Measurements from ENCODE around the gene MTMR11. TPM values are rescaled to one million over a fixed set of nuclear protein-coding genes. Genes with fewer than 3 reads are reported as not detected.

MTMR11 gene
- total and polyA plus RNA-seq, 2 of the 8 experiments (the other 6 are each of a cell fraction or from before 2014, with no cell fraction given) = 3.7 to 4.8 TPM

DNA sequence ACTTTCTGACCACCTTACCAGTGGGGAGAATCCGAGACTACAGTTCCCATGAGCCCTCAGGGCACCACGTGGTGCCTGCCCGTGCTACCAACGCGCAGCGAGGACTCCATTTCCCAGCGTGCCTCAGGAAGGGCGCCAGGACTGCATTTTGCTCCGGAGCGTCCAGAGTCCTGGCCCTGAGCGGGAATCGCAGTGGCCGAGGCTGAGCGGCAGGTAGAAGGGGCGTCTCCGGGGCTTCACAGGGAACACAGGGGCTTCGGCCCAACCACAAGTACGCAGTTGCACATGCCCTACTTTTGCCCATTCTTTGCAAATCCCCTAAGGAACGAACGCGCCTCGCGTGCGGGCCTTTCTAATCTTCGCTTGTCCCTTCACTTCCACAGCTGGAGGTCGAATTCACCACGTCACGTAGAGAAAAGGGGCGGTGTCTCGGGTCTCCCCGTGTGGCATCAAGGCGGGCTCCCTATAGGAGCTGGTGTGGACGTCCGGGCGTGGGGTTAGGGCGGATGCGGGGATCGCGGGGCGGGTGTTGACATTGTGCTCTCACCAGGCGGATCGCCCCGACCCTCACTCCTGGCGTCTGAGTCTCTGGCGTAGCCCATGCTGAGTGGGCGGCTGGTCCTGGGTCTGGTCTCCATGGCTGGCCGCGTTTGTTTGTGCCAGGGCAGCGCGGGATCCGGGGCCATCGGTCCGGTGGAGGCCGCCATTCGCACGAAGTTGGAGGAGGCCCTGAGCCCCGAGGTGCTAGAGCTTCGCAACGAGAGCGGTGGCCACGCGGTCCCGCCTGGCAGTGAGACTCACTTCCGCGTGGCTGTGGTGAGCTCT, 37.0 kb downstream of the MTMR11 start, which contains the start of gene BOLA1:
Gene BOLA1 (plus strand): TSS at position 109 of the 825 bp plus-strand sequence. CDS start 492 bp downstream, at position 601.
- Histone ChIP-seq H3K27me3 (replicated peaks in 1 of 4; ENCODE audit: control insufficient read depth in 3 of 4, extremely low read depth in 1 of 4, insufficient read depth in 3 of 4, low read length in 3 of 4) (no peaks in the 10 kb centered on the region), H3K9ac (replicated peaks in 1 of 4; ENCODE audit: extremely low read depth in 1 of 4, low read depth in 3 of 4, low read length in 3 of 4) (peak within 1 kb of the TSS; percentile 66 to 86 (median 76)), H2BK12ac (ENCODE audit: low read depth, low read length) (peak within 1 kb of the TSS; percentile 91), H2BK15ac (ENCODE audit: low read length) (no peak within 1 kb of the TSS), H3K4me3 (ENCODE audit: extremely low read depth in 1 of 4, insufficient read depth in 2 of 4, low read depth in 3 of 4, low read length in 4 of 4) (peak within 1 kb of the TSS; percentile 59 to 75 (median 64)), H3K4me1 (replicated peaks in 1 of 4; ENCODE audit: control insufficient read depth in 3 of 4, insufficient read depth in 4 of 4, low read length in 3 of 4) (peaks cover 0 to 7% (median 4%) of the 10 kb centered on the region in 4 experiments; a peak in 5 of 7 replicates), H3K4ac (replicated peaks; ENCODE audit: insufficient read length, low read depth, low read length) (no peak within 1 kb of the TSS), H2BK120ac (replicated peaks; ENCODE audit: low read depth, low read length) (no peak within 1 kb of the TSS), H3K36me3 (ENCODE audit: control insufficient read depth in 2 of 4, insufficient read depth in 4 of 4, low read length in 3 of 4) (peaks cover 0 to 1% (median 0%) of the 10 kb centered on the region in 4 experiments; a peak in 1 of 8 replicates), H3K23ac (ENCODE audit: insufficient read length) (no peak within 1 kb of the TSS), H3K23me2 (ENCODE audit: low read depth, low read length) (peaks cover 7% of the 10 kb centered on the region; the same call in 1 of the 2 replicates), H2BK5ac (ENCODE audit: low read depth, low read length) (peak within 1 kb of the TSS; percentile 85), H3K9me3 (ENCODE audit: insufficient read depth in 2 of 2, low read depth in 1 of 2, low read length in 1 of 2) (no peaks in the 10 kb centered on the region), H3K79me2 (ENCODE audit: control insufficient read depth in 1 of 2, insufficient read depth in 2 of 2, low read length in 2 of 2) (no peaks in the 10 kb centered on the region), H3K14ac (ENCODE audit: insufficient read length) (no peak within 1 kb of the TSS), H4K5ac (ENCODE audit: insufficient read length, low read depth, low read length) (peak within 1 kb of the TSS; percentile 20), H3K4me2 (ENCODE audit: insufficient read depth in 1 of 2, low read depth in 2 of 2, low read length in 2 of 2) (peak within 1 kb of the TSS; percentile 68 to 83), H3K27ac (ENCODE audit: low read depth, low read length) (peak within 1 kb of the TSS; percentile 70), H3K79me1 (ENCODE audit: low read depth, low read length) (no peaks in the 10 kb centered on the region), H4K91ac (replicated peaks; ENCODE audit: insufficient read length, low read length) (peak within 1 kb of the TSS; percentile 87), H2BK20ac (ENCODE audit: low read length) (0 out of 2 replicates have a peak within 1 kb of the TSS, but pooled peaks have one; percentile 32), H3K18ac (ENCODE audit: extremely low read depth, low read length) (peak within 1 kb of the TSS; percentile 87), H2AFZ (ENCODE audit: low read length) (peak within 1 kb of the TSS; percentile 93), H4K20me1 (replicated peaks in 1 of 2; ENCODE audit: control insufficient read depth in 1 of 2, insufficient read depth in 2 of 2, low read length in 2 of 2) (no peaks in the 10 kb centered on the region), H3K56ac (replicated peaks; ENCODE audit: insufficient read length, low read depth, low read length) (no peak within 1 kb of the TSS), H2AK5ac (ENCODE audit: low read depth, low read length) (0 out of 2 replicates have a peak within 1 kb of the TSS, but pooled peaks have one; percentile 34), H4K8ac (ENCODE audit: extremely low read depth, insufficient read depth, low read length) (peak within 1 kb of the TSS; percentile 77; the same call in 1 of the 2 replicates)
- 21% methylated on average over 56 of the region's 65 CpGs; no CpG with 5 or more reads in 1 of the 2 experiments for WGBS, 2 experiments (ENCODE audit: extremely low coverage in 1 of 2, insufficient coverage in 1 of 2, insufficient read length in 1 of 2, insufficient replicate concordance in 2 of 2, low coverage in 1 of 2, low lambda C conversion rate in 2 of 2, missing lambda C conversion rate in 1 of 2)
- FAIRE-seq = peak; percentile 42
- ChIA-PET CTCF (ENCODE audit: partially characterized antibody) (interaction anchor here (0.7 to 1.2 kb wide), 3 partner anchors 11 to 41 kb away, joined by 3 to 4 read pairs (median 3); no protein-coding TSS in a partner anchor), POLR2A (ENCODE audit: partially characterized antibody) (interaction anchor here (0.8 to 6.4 kb wide), 13 partner anchors 9 to 263 kb away, joined by 3 to 91 read pairs (median 4); partner anchors contain the start of gene VPS45)
- peak; percentile 87 to 92 for DNase-seq (ENCODE audit: low read depth in 1 of 2, low spot score in 2 of 2)
- TF ChIP-seq CEBPB (IDR thresholded peaks at IDR 0.05; ENCODE audit: low read depth, low read length) (no peak), TEAD4 (IDR thresholded peaks at IDR 0.05; ENCODE audit: low read depth, low read length) (no peak; the same call in 1 of the 2 replicates), PHF8 (conservative IDR thresholded peaks at IDR 0.05; ENCODE audit: low read depth, low read length) (peak; percentile 69), GABPA (IDR thresholded peaks at IDR 0.05; ENCODE audit: borderline replicate concordance, insufficient read depth, low read length) (no peak), SP1 (IDR thresholded peaks at IDR 0.05; ENCODE audit: low read depth, low read length) (no peak; the same call in 1 of the 2 replicates), ZNF274 (IDR thresholded peaks at IDR 0.05; ENCODE audit: borderline replicate concordance, extremely low read depth, low read length) (no peak), SAP30 (IDR thresholded peaks at IDR 0.05; ENCODE audit: insufficient read depth, insufficient replicate concordance, low read length) (peak; percentile 45), POLR2A (IDR thresholded peaks at IDR 0.05; ENCODE audit: control extremely low read depth in 1 of 2, low read depth in 2 of 2, low read length in 2 of 2) (peak in 1 of 2 experiments; percentile 80; a peak in 2 of 3 replicates)
- TF ChIP-seq, protein P1, sequence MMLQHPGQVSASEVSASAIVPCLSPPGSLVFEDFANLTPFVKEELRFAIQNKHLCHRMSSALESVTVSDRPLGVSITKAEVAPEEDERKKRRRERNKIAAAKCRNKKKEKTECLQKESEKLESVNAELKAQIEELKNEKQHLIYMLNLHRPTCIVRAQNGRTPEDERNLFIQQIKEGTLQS (IDR thresholded peaks at IDR 0.05; ENCODE audit: insufficient read depth, low read depth, low read length) = peak; percentile 98
- TF ChIP-seq, protein P2, sequence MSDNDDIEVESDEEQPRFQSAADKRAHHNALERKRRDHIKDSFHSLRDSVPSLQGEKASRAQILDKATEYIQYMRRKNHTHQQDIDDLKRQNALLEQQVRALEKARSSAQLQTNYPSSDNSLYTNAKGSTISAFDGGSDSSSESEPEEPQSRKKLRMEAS (IDR thresholded peaks at IDR 0.05) = peak; percentile 92

Data from H1 (cell line).